ENCODE data around the gene MPPE1.
"Not testable (repeated sequence)": the region's sequence is repeated elsewhere in the genome, so short reads cannot be mapped to it uniquely, and the experiment has no call there.

MPPE1 gene

GRCh38 chr18:11946756-11947155 is 38.6 kb upstream of the MPPE1 start:
- Histone ChIP-seq H4K20me1 (ENCODE audit: insufficient read depth, low read length) (no peaks in the 10 kb centered on the region), H3K9ac (ENCODE audit: low read length) (no peak overlapping the region; the same call in 1 of the 2 replicates), H3K9me3 (ENCODE audit: low read length) (no peaks in the 10 kb centered on the region), H2AFZ (ENCODE audit: low read length) (0 out of 2 replicates have a peak overlapping the region, but pooled peaks have one; percentile 54), H3K4me1 (ENCODE audit: insufficient read depth, low read length, severe bottlenecking) (peaks cover 11% of the 10 kb centered on the region), H3F3A (ENCODE audit: insufficient read depth, low read length) (no peaks in the 10 kb centered on the region), H3K36me3 (ENCODE audit: insufficient read depth, low read length) (no peaks in the 10 kb centered on the region), H3K79me2 (ENCODE audit: insufficient read depth, low read length) (no peaks in the 10 kb centered on the region), H3K9me2 (ENCODE audit: low read depth, low read length) (no peaks in the 10 kb centered on the region), H3K4me3 (ENCODE audit: low read depth, low read length, poor library complexity, severe bottlenecking) (no peak overlapping the region), H3K27ac (ENCODE audit: low read depth, low read length, poor library complexity, severe bottlenecking) (no peak overlapping the region), H3K4me2 (ENCODE audit: low read length) (peak overlapping the region; percentile 42), H3K27me3 (ENCODE audit: insufficient read depth, low read length) (peaks cover 4% of the 10 kb centered on the region; the same call in 1 of the 2 replicates)
- TF ChIP-seq CTCF (IDR thresholded peaks at IDR 0.05; ENCODE audit: low read length) (no peak), EZH2 (IDR thresholded peaks at IDR 0.05; ENCODE audit: borderline replicate concordance, low read length) (no peak)

GRCh38 chr18:11945834-11946659 is 37.9 kb upstream of the MPPE1 start:
- peaks cover 11% of the 10 kb centered on the region for H3K4me1 ChIP-seq (ENCODE audit: insufficient read depth, low read length, severe bottlenecking)
- H3K9me2 ChIP-seq (ENCODE audit: low read depth, low read length); H3K79me2 ChIP-seq (ENCODE audit: insufficient read depth, low read length); H3K4me2 ChIP-seq (ENCODE audit: low read length); H3K4me3 ChIP-seq (ENCODE audit: low read depth, low read length, poor library complexity, severe bottlenecking); H3K36me3 ChIP-seq (ENCODE audit: insufficient read depth, low read length); H3K27ac ChIP-seq (ENCODE audit: low read depth, low read length, poor library complexity, severe bottlenecking); H2AFZ ChIP-seq (ENCODE audit: low read length); H4K20me1 ChIP-seq (ENCODE audit: insufficient read depth, low read length); H3K27me3 ChIP-seq (ENCODE audit: insufficient read depth, low read length); H3K9ac ChIP-seq (ENCODE audit: low read length); H3F3A ChIP-seq (ENCODE audit: insufficient read depth, low read length); H3K9me3 ChIP-seq (ENCODE audit: low read length): not testable (repeated sequence)

- Histone ChIP-seq H3F3A (ENCODE audit: insufficient read depth, low read length) (no peaks in the 10 kb centered on the region), H3K4me1 (ENCODE audit: insufficient read depth, low read length, severe bottlenecking) (peaks cover 11% of the 10 kb centered on the region), H2AFZ (ENCODE audit: low read length) (no peak overlapping the region), H3K27ac (ENCODE audit: low read depth, low read length, poor library complexity, severe bottlenecking) (no peak overlapping the region), H3K9ac (ENCODE audit: low read length) (no peak overlapping the region), H3K79me2 (ENCODE audit: insufficient read depth, low read length) (no peaks in the 10 kb centered on the region), H4K20me1 (ENCODE audit: insufficient read depth, low read length) (no peaks in the 10 kb centered on the region), H3K9me3 (ENCODE audit: low read length) (no peaks in the 10 kb centered on the region), H3K9me2 (ENCODE audit: low read depth, low read length) (no peaks in the 10 kb centered on the region), H3K36me3 (ENCODE audit: insufficient read depth, low read length) (no peaks in the 10 kb centered on the region), H3K4me3 (ENCODE audit: low read depth, low read length, poor library complexity, severe bottlenecking) (no peak overlapping the region), H3K27me3 (ENCODE audit: insufficient read depth, low read length) (peaks cover 4% of the 10 kb centered on the region; the same call in 1 of the 2 replicates), H3K4me2 (ENCODE audit: low read length) (no peak overlapping the region)
- no peak for TF ChIP-seq CTCF (IDR thresholded peaks at IDR 0.05; ENCODE audit: low read length)
- no peak for TF ChIP-seq EZH2 (IDR thresholded peaks at IDR 0.05; ENCODE audit: borderline replicate concordance, low read length)
Observed at GRCh38 chr18:11944786-11945185, 36.7 kb upstream of the MPPE1 start.

- no peaks in the 10 kb centered on the region for H3K9me3 ChIP-seq (ENCODE audit: low read length)
- no peaks in the 10 kb centered on the region for H3F3A ChIP-seq (ENCODE audit: insufficient read depth, low read length)
- H3K4me3 ChIP-seq (ENCODE audit: low read depth, low read length, poor library complexity, severe bottlenecking) = no peak overlapping the region
- no peaks in the 10 kb centered on the region for H3K36me3 ChIP-seq (ENCODE audit: insufficient read depth, low read length)
- no peak overlapping the region for H3K4me2 ChIP-seq (ENCODE audit: low read length)
- H3K27ac ChIP-seq (ENCODE audit: low read depth, low read length, poor library complexity, severe bottlenecking) = no peak overlapping the region
- TF ChIP-seq CTCF (IDR thresholded peaks at IDR 0.05; ENCODE audit: low read length) (no peak), EZH2 (IDR thresholded peaks at IDR 0.05; ENCODE audit: borderline replicate concordance, low read length) (no peak)
- no peak overlapping the region for H2AFZ ChIP-seq (ENCODE audit: low read length)
- H3K9ac ChIP-seq (ENCODE audit: low read length) = no peak overlapping the region
- no peaks in the 10 kb centered on the region for H4K20me1 ChIP-seq (ENCODE audit: insufficient read depth, low read length)
- peaks cover 11% of the 10 kb centered on the region for H3K4me1 ChIP-seq (ENCODE audit: insufficient read depth, low read length, severe bottlenecking)
- no peaks in the 10 kb centered on the region for H3K79me2 ChIP-seq (ENCODE audit: insufficient read depth, low read length)
- no peaks in the 10 kb centered on the region for H3K9me2 ChIP-seq (ENCODE audit: low read depth, low read length)
- peaks cover 4% of the 10 kb centered on the region; the same call in 1 of the 2 replicates for H3K27me3 ChIP-seq (ENCODE audit: insufficient read depth, low read length)
Observed at GRCh38 chr18:11944252-11944651, 36.1 kb upstream of the MPPE1 start.

Data from OCI-LY1 (cell line).